NCI-H1417 treated with DMSO at 0.1 percent for 48 hours (cell line): Measurements from ENCODE around the gene C2orf42.
"Not testable (repeated sequence)": the region's sequence is repeated elsewhere in the genome, so short reads cannot be mapped to it uniquely, and the experiment has no call there.

Source experiments
- DNase-seq: peaks from one replicate; lab custom pipeline; 2025; lab: John Stamatoyannopoulos, UW

The C2orf42 gene

GRCh38 chr2:70102323-70102905, 88.4 kb downstream of the C2orf42 start:
- DNase-seq, result not testable (repeated sequence)

- DNase-seq, result not testable (repeated sequence)
Measured at GRCh38 chr2:70101686-70102085, 89.1 kb downstream of the C2orf42 start.

GRCh38 chr2:70101174-70101573, 89.6 kb downstream of the C2orf42 start:
- DNase-seq, result no peak
